Urinary bladder (tissue), 4 donors: ENCODE data around the gene DAW1. TPM values are rescaled to one million over a fixed set of nuclear protein-coding genes. Genes with fewer than 3 reads are reported as not detected.
A peak's percentile ranks its signal among the peaks of the same experiment; 100 is the strongest.
"Not testable (repeated sequence)": the region's sequence is repeated elsewhere in the genome, so short reads cannot be mapped to it uniquely, and the experiment has no call there.

Experiments
- DNase-seq: peaks from one replicate; pipeline ENCODE4 v3.0.0-alpha.2; 2015; ENCODE audit errors: extremely low spot score
- H3K27ac ChIP-seq: one replicate; pipeline ENCODE4 v1.5.1; 2013; ENCODE audit warnings: low read depth, mild to moderate bottlenecking, moderate library complexity
- H3K36me3 ChIP-seq: one replicate; pipeline ENCODE4 v1.6.1; 2013; ENCODE audit warnings: mild to moderate bottlenecking, moderate library complexity; ENCODE audit not compliant: insufficient read depth
- H3K4me1 ChIP-seq: one replicate; pipeline ENCODE4 v1.6.1; 2013; ENCODE audit warnings: mild to moderate bottlenecking, moderate library complexity; ENCODE audit not compliant: insufficient read depth
- H3K4me3 ChIP-seq: one replicate; pipeline ENCODE4 v1.5.1; 2013; ENCODE audit warnings: low read depth, low read length
- WGBS: extraction: QIAGEN DNeasy Blood & Tissue Kit; methylation state at CpG from one replicate; pipeline ENCODE4 v1.1.7; 2013; 5-methylcytosine and 5-hydroxymethylcytosine counted together
- polyA plus RNA-seq: library from polyadenylated mRNA; stranded (reverse); fragments of 200-250 nt; gene quantifications from one replicate; pipeline ENCODE4 v1.2.3, GENCODE V29; 2013
- total RNA-seq: library from RNA; depleted of rRNA; stranded (reverse); fragments of >200 nt; gene quantifications from one replicate; pipeline ENCODE4 v1.2.3, GENCODE V29; 2014
- donor health status: healthy with polysubstance abuse.
- donor health status: healthy.

The DAW1 gene, protein sequence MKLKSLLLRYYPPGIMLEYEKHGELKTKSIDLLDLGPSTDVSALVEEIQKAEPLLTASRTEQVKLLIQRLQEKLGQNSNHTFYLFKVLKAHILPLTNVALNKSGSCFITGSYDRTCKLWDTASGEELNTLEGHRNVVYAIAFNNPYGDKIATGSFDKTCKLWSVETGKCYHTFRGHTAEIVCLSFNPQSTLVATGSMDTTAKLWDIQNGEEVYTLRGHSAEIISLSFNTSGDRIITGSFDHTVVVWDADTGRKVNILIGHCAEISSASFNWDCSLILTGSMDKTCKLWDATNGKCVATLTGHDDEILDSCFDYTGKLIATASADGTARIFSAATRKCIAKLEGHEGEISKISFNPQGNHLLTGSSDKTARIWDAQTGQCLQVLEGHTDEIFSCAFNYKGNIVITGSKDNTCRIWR
- total RNA-seq (0.16 TPM), polyA plus RNA-seq (not detected)

- no peaks in the 10 kb centered on the region for H3K36me3 ChIP-seq
- H3K27ac ChIP-seq, result no peak within 1 kb of the TSS
- WGBS, result 1% methylated on average over 34 of the region's 34 CpGs
- H3K4me1 ChIP-seq, result no peaks in the 10 kb centered on the region
- peak; percentile 18 for DNase-seq
- H3K4me3 ChIP-seq, result no peak within 1 kb of the TSS
Measured at GRCh38 chr2:227871375-227871791, at the start of gene DAW1. Gene DAW1, plus strand, starts transcription at chr2:227871631. Its CDS starts 59 bp downstream, at chr2:227871690.

DNA sequence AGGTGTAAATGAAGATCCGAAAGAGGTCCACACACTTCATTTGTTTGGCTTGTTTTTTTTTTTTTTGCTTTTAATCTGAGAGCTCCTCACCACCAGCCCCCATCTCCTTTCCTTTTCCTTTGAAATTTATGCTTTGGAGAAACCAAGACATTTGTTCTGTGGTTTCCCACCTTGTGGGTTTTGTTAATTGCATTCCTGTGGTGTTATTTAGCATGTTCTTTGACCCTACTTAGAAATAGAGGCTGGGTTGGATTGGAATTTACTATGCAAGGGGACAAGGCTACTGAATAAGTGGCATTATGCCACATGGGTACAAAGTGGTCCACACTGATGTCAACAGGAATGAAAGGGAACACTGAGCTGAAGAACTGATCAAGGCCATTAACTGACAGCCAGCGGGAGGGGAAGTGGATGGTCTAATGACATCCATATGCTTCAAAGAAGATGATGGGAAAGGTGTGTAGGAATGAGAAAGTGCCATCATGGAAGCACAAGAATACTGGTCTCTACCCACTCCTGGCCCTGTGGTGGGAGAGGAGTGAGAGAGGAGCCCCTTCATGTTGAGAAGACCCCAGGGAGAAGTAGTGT is 48.9 kb upstream of the DAW1 start:
- Histone ChIP-seq H3K27ac (no peak overlapping the region), H3K36me3 (no peaks in the 10 kb centered on the region), H3K4me3 (no peak overlapping the region), H3K4me1 (no peaks in the 10 kb centered on the region)
- no peak for DNase-seq
- 78% methylated on average over 2 of the region's 2 CpGs for WGBS

DNA sequence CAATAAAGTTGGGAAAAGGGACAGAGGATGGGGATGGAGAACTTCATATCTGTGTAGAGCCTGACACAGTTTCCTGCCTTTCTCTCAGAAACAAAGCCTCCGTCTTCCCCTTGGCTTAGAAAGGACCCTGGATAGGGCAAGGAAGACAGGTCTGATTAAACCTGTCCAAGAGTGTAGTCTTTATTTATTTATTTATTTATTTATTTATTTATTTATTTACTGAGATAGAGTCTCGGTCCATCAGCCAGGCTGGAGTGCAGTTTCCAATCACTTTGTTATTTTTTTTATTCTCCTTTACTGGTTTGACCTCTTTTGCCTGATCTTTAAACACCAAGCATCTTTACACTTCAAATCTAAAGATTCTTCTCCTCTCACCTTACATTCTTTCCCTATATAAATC is 47.5 kb upstream of the DAW1 start:
- 59% methylated on average over 2 of the region's 2 CpGs for WGBS
- no peak overlapping the region for H3K4me3 ChIP-seq
- DNase-seq, result no peak
- no peaks in the 10 kb centered on the region for H3K4me1 ChIP-seq
- no peaks in the 10 kb centered on the region for H3K36me3 ChIP-seq
- H3K27ac ChIP-seq, result no peak overlapping the region

DNA sequence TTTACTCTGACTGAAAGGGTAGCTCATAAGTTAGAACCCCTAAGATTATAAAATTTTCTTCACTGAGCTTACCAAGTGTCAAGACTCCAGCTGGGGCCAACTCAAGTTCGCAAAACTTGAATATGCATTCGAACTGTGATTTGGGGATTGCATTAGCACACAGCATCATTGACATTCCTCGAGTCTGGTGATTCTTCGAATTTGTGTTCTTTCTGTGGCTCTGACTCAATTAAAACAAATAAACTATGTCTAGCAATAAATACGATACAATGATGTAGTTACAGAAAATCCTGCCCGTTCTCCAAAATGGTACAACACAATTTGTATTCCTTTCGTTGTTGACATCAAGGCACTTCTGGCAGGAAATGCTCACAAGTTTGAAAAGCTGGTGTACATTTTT is 46.7 kb upstream of the DAW1 start:
- H3K4me1 ChIP-seq, result no peaks in the 10 kb centered on the region
- no peaks in the 10 kb centered on the region for H3K36me3 ChIP-seq
- no peak overlapping the region for H3K27ac ChIP-seq
- no peak overlapping the region for H3K4me3 ChIP-seq
- WGBS, result 89% methylated on average over 7 of the region's 7 CpGs
- DNase-seq, result no peak

GRCh38 chr2:227826019-227826521 is 45.4 kb upstream of the DAW1 start:
- H3K27ac ChIP-seq, result no peak overlapping the region
- WGBS, result 56% methylated on average over 10 of the region's 10 CpGs
- no peaks in the 10 kb centered on the region for H3K4me1 ChIP-seq
- H3K4me3 ChIP-seq, result no peak overlapping the region
- no peaks in the 10 kb centered on the region for H3K36me3 ChIP-seq
- DNase-seq, result no peak

DNA sequence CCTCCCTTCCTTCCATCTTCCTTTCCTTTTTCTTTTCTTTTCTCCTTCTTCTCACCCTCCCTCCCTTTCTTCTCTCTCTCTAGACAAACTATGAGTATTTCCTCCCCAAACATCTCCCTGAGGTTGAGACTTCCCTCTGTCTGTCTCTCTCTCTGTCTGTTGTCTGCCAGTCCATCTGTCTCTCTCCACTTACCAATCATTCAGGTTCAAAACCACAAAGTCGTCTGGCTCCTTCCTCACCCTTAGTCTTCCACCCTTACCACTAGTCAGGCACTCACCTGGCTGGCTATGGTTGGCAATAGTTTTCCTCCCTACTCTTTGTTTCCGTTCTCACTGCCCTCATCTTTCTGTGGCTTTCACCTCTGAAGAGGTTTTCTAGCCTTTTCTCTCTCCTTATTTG is 44.9 kb upstream of the DAW1 start:
- no peaks in the 10 kb centered on the region for H3K36me3 ChIP-seq
- no peak overlapping the region for H3K4me3 ChIP-seq
- no peak overlapping the region for H3K27ac ChIP-seq
- no peak for DNase-seq
- 28% methylated on average over 2 of the region's 2 CpGs for WGBS
- no peaks in the 10 kb centered on the region for H3K4me1 ChIP-seq

- no peaks in the 10 kb centered on the region for H3K4me1 ChIP-seq
- H3K27ac ChIP-seq, result no peak overlapping the region
- no peak overlapping the region for H3K4me3 ChIP-seq
- DNase-seq, result no peak
- no peaks in the 10 kb centered on the region for H3K36me3 ChIP-seq
- WGBS, result 83% methylated on average over 7 of the region's 7 CpGs
Measured at GRCh38 chr2:227827143-227827542, 44.3 kb upstream of the DAW1 start.

DNA sequence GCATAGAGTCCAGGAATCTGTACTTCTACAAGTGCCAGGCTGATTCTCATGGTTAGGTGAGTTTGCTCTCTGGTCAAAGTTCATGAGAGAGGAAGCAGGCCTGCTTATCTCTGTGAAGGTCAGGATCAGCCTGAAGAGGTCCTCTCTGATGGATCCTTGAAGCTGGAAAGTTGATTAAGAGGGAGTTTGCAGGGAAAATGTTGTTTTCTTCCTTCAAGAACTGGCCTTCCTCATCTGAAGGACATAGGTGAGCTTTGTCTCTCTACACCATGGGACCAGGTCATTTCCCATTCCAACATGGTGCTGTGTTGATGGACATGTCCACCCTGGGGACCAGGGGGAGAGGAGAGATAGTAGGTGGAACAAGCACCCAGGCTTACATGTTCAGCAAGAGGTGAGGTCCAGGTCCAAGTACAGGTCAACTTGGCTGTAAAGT is 42.9 kb upstream of the DAW1 start:
- Histone ChIP-seq H3K4me1 (no peaks in the 10 kb centered on the region), H3K4me3 (no peak overlapping the region), H3K27ac (no peak overlapping the region), H3K36me3 (no peaks in the 10 kb centered on the region)
- no peak for DNase-seq

DNA sequence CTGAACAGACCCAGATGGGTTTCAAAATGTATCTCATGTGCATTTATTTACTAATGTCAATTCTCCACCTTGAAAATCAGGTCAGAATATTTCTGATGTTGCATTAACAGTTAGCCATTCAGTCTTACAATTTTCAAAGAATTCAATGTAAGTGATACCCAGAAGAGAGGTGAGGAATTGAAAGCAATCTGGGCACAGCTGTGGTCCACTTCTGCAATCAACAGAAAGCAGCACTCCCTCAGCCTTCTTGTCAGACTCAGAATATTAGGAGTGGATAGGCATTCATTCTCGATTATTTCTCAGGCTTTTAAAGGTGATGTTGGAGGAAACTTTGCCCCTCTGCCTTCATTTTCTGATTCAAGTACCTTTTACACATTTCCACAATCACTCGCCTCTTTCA is 42.1 kb upstream of the DAW1 start:
- WGBS, result 81% methylated on average over 2 of the region's 2 CpGs
- no peak overlapping the region for H3K27ac ChIP-seq
- DNase-seq, result no peak
- H3K4me3 ChIP-seq, result no peak overlapping the region
- H3K4me1 ChIP-seq, result no peaks in the 10 kb centered on the region
- H3K36me3 ChIP-seq, result no peaks in the 10 kb centered on the region

DNA sequence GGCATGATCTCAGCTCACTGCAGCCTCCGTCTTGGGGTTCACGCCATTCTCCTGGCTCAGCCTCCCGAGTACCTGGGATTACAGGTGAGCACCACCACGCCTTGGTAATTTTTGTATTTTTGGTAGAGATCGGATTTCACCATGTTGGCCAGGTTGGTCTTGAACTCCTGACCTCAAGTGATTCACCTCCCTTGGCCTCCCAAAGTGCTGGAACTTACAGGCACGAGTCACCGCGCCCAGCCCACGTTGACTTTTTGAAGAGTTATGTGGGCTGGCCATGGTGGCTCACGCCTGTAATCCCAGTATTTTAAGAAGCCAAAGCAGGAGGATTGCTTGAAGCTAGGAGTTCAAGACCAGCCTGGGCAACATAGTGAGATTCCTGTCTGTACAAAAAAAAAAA is 37.0 kb upstream of the DAW1 start:
- Histone ChIP-seq H3K4me3 (no peak overlapping the region), H3K27ac (no peak overlapping the region), H3K36me3 (no peaks in the 10 kb centered on the region), H3K4me1 (no peaks in the 10 kb centered on the region)
- 93% methylated on average over 10 of the region's 10 CpGs for WGBS
- no peak for DNase-seq

DNA sequence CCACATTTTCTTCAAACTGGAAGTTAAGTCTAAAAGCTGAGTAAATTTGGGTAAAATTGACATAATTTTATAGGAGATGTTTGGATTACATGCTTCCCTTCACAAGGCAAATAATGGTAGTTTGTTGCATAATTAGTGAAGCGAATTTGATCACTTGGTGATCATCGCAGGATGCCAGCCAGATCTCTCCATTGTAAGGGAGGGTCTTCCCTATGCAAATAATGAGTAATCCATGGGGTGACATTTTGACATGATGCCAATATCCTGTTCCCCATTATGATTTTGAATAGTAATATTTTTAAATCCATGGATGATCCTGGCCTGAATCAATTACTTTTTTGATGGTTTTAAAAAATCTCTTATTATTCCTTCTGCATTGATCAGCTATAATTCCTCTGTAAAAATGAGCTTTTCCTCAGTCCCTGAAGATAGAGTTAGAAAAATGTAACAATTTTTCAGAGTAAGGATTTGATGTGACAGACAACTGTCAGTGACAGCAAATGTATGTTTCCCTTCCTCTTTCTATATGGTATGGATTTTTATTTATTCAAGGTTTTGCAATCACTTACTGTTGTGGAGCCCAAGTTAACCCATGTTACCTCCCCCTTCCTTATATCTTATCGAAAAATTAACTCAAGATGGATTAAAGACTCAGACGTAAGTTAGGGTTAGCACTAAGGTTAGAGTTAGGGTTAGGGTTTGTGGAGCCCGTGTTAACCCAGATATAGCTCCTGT is 36.3 kb upstream of the DAW1 start:
- 85% methylated on average over 5 of the region's 5 CpGs for WGBS
- H3K4me3 ChIP-seq, result no peak overlapping the region
- no peak overlapping the region for H3K27ac ChIP-seq

GRCh38 chr2:227839339-227840129 is 31.9 kb upstream of the DAW1 start:
- not testable (repeated sequence) for DNase-seq, H3K4me1 ChIP-seq, H3K36me3 ChIP-seq, H3K4me3 ChIP-seq, H3K27ac ChIP-seq
- 53% methylated on average over 7 of the region's 7 CpGs for WGBS

More for the DNA sequence above, 36.3 kb upstream of the DAW1 start:
- Histone ChIP-seq H3K4me1 (no peaks in the 10 kb centered on the region), H3K36me3 (no peaks in the 10 kb centered on the region)
- DNase-seq, result no peak

GRCh38 chr2:227846831-227847230 is 24.6 kb upstream of the DAW1 start:
- 87% methylated on average over 1 of the region's 1 CpG for WGBS
- Histone ChIP-seq H3K27ac (no peak overlapping the region), H3K4me1 (no peaks in the 10 kb centered on the region), H3K36me3 (no peaks in the 10 kb centered on the region), H3K4me3 (no peak overlapping the region)
- no peak for DNase-seq
